GM12878 (cell line): Measurements from ENCODE around the gene PKLR. TPM values are rescaled to one million over a fixed set of nuclear protein-coding genes. Genes with fewer than 3 reads are reported as not detected.
A peak's percentile ranks its signal among the peaks of the same experiment; 100 is the strongest.

Experiments used
- CHD2 ChIP-seq: IDR thresholded peaks from 2 replicates; pipeline ENCODE4 v1.6.1; 2011; ENCODE audit warnings: low read depth, low read length, improper control_type of control experiment, borderline replicate concordance
- CHD4 ChIP-seq: fragments of 200-600 bp; sonication (generic); IDR thresholded peaks from 2 replicates; pipeline ENCODE4 v1.6.1; 2016; ENCODE audit warnings: mild to moderate bottlenecking
- CREB1 ChIP-seq: IDR thresholded peaks from 2 replicates; pipeline ENCODE4 v1.6.1; 2012; ENCODE audit warnings: low read depth, mild to moderate bottlenecking, inconsistent platforms
- CREM ChIP-seq: IDR thresholded peaks from 2 replicates; pipeline ENCODE4 v1.6.1; 2014; ENCODE audit warnings: antibody characterized with exemption, low read depth
- GATAD2B ChIP-seq: fragments of 450-650 bp; conservative IDR thresholded peaks from 2 replicates; pipeline ENCODE4 v1.6.1; 2017; ENCODE audit warnings: low read depth, mild to moderate bottlenecking, moderate library complexity
- HCFC1 ChIP-seq: fragments of 150-350 bp; IDR thresholded peaks from 2 replicates; pipeline ENCODE4 v1.6.1; 2014; ENCODE audit warnings: low read length
- HDGF ChIP-seq: fragments of 450-650 bp; IDR thresholded peaks from 2 replicates; pipeline ENCODE4 v1.6.1; 2016; ENCODE audit warnings: antibody characterized with exemption
- IKZF1 ChIP-seq: fragments of 450-650 bp; conservative IDR thresholded peaks from 2 replicates; pipeline ENCODE4 v1.6.1; 2017; ENCODE audit warnings: antibody characterized with exemption, mild to moderate bottlenecking
- MAX ChIP-seq: IDR thresholded peaks from 2 replicates; pipeline ENCODE4 v1.6.1; 2012; ENCODE audit warnings: low read depth, low read length, improper control_type of control experiment
- MLLT1 ChIP-seq: fragments of 450-650 bp; IDR thresholded peaks from 2 replicates; pipeline ENCODE4 v1.6.1; 2016; ENCODE audit warnings: mild to moderate bottlenecking
- RB1 ChIP-seq: fragments of 450-650 bp; formaldehyde crosslinking; IDR thresholded peaks from 2 replicates; pipeline ENCODE4 v1.6.1; 2017; ENCODE audit warnings: mild to moderate bottlenecking, borderline replicate concordance
- REST ChIP-seq: IDR thresholded peaks from 2 replicates; pipeline ENCODE4 v1.6.1; 2012; ENCODE audit warnings: mild to moderate bottlenecking, low read depth, low read length
- SIX5 ChIP-seq: IDR thresholded peaks from 2 replicates; pipeline ENCODE4 v1.6.1; 2011; ENCODE audit warnings: mild to moderate bottlenecking, low read depth, low read length, moderate library complexity; ENCODE audit not compliant: severe bottlenecking
- SMAD5 ChIP-seq: IDR thresholded peaks from 2 replicates; pipeline ENCODE4 v1.6.1; 2016; ENCODE audit warnings: antibody characterized with exemption, low read depth
- SREBF1 ChIP-seq: IDR thresholded peaks from 2 replicates; pipeline ENCODE4 v1.6.1; 2012; ENCODE audit warnings: mild to moderate bottlenecking, low read length
- STAT1 ChIP-seq: fragments of 450-650 bp; conservative IDR thresholded peaks from 2 replicates; pipeline ENCODE4 v1.6.1; 2014; ENCODE audit warnings: antibody characterized with exemption, mild to moderate bottlenecking
- YY1 ChIP-seq: IDR thresholded peaks from 2 replicates; pipeline ENCODE4 v1.6.1; 2011; ENCODE audit warnings: low read depth, mild to moderate bottlenecking, low read length
- ZBTB33 ChIP-seq: fragments of 450-650 bp; IDR thresholded peaks from 2 replicates; pipeline ENCODE4 v1.6.1; 2017; ENCODE audit warnings: mild to moderate bottlenecking
- polyA plus RNA-seq, 11 experiments: library from polyadenylated mRNA; depleted of rRNA in 4 of 11; unstranded in 6 of 11; stranded (reverse) in 5 of 11; fragments of >200 nt; fragmentation: Nextera tagmentation in 4 of 11; fragmentation: Illumina TruSeq in 1 of 11; extraction: Ambion mirVana in 4 of 11; extraction: Trizol in 1 of 11; gene quantifications; 1 replicate in 1 of 11; 2 replicates in 10 of 11; pipeline versions ENCODE4 v1.2.1 to v1.2.3, GENCODE V29; 2011 to 2016; ENCODE audit warnings: inconsistent platforms in 2 of 11, missing spikeins in 2 of 11, low read depth in 1 of 11
- total RNA-seq, 4 experiments: library from RNA; depleted of rRNA in 3 of 4; stranded (reverse); fragments of >200 nt in 3 of 4; fragmentation: Illumina TruSeq in 1 of 4; extraction: Trizol in 1 of 4; gene quantifications; 2 replicates each; pipeline versions ENCODE4 v1.2.1 to v1.2.3, GENCODE V29; 2013 to 2021

PKLR gene
- total and polyA plus RNA-seq, 10 of the 15 experiments (the other 5 are each of a cell fraction or from before 2014, with no cell fraction given): 0.04 to 0.15 (median 0.08) TPM; not detected in 7

GRCh38 chr1:155255243-155256007, 45.8 kb downstream of the PKLR start, which contains the start of gene ENTREP3 (continued):
- TF ChIP-seq MLLT1 (no peak), STAT1 (0 out of 2 replicates have a peak, but pooled peaks have one; percentile 54), CREB1 (peak; percentile 35; the same call in 1 of the 2 replicates), REST (no peak), SMAD5 (peak; percentile 58; the same call in 1 of the 2 replicates), MAX (peak; percentile 59), ZBTB33 (no peak), GATAD2B (peak; percentile 6; the same call in 1 of the 2 replicates), HCFC1 (peak; percentile 93), SIX5 (peak; percentile 84), HDGF (peak; percentile 90), CHD2 (peak; percentile 92), YY1 (peak; percentile 97), IKZF1 (peak; percentile 88), CHD4 (no peak), SREBF1 (peak; percentile 43; the same call in 1 of the 2 replicates), CREM (peak; percentile 28; the same call in 1 of the 2 replicates), RB1 (0 out of 2 replicates have a peak, but pooled peaks have one; percentile 15)
